T-cell (primary cell): Measurements from ENCODE around the gene CLCA1. TPM values are rescaled to one million over a fixed set of nuclear protein-coding genes. Genes with fewer than 3 reads are reported as not detected.

Source experiments
- ATAC-seq, 4 experiments: fragments of 200-7000 bp in 3 of 4; fragments of 150-1000 bp in 1 of 4; cut with Tn5 transposase; replicated peaks in 1 of 4; 1 replicate in 3 of 4; 2 replicates in 1 of 4; pipeline ENCODE4 v1.10.0; 2021; ENCODE audit warnings: moderate library complexity in 3 of 4, mild to moderate bottlenecking in 2 of 4, moderate number of reproducible peaks in 1 of 4
- CTCF ChIA-PET, 2 donors: fragments of 300-600 bp; sonication (Branson Sonifier 250); formaldehyde crosslinking; loops; one replicate each; lab custom pipeline; 2022; ENCODE audit warnings: antibody characterized with exemption in 2 of 2; lab: Charles Lee
- POLR2A ChIA-PET, 2 donors: fragments of 300-600 bp; sonication (Branson Sonifier 250); formaldehyde crosslinking; loops; one replicate each; lab custom pipeline; 2022; ENCODE audit warnings: antibody characterized with exemption in 2 of 2; lab: Charles Lee
- DNase-seq, 35 experiments: peaks; one replicate each; pipeline versions ENCODE4 v3.0.0 to v3.0.0-alpha.2; 2013 to 2023
- H3K27ac ChIP-seq: one replicate; pipeline ENCODE4 v1.5.1; 2013; ENCODE audit warnings: low read length
- H3K27me3 ChIP-seq, 2 experiments: replicated peaks in 1 of 2; 1 replicate in 1 of 2; 2 replicates in 1 of 2; pipeline versions ENCODE4 v1.6.1 to v1.7.0; 2013; ENCODE audit warnings: low read length in 1 of 2, mixed read lengths in 1 of 2; ENCODE audit not compliant: control insufficient read depth in 2 of 2, insufficient read depth in 2 of 2; ENCODE audit errors: extremely low read depth in 1 of 2
- H3K36me3 ChIP-seq, 2 donors: 1 replicate in 1 of 2; 2 replicates in 1 of 2; pipeline versions ENCODE4 v1.6.1 to v1.7.0; 2013; ENCODE audit warnings: low read length in 1 of 2; ENCODE audit not compliant: control insufficient read depth in 2 of 2, insufficient read depth in 1 of 2; ENCODE audit errors: extremely low read depth in 1 of 2
- H3K4me1 ChIP-seq, 2 experiments: 1 replicate in 1 of 2; 2 replicates in 1 of 2; pipeline versions ENCODE4 v1.6.1 to v1.7.0; 2013; ENCODE audit warnings: low read length in 2 of 2, mixed read lengths in 1 of 2; ENCODE audit not compliant: insufficient read depth in 2 of 2, control insufficient read depth in 1 of 2; ENCODE audit errors: extremely low read depth in 1 of 2
- H3K4me3 ChIP-seq, 2 donors: 1 replicate in 1 of 2; 2 replicates in 1 of 2; pipeline versions ENCODE4 v1.5.1 to v1.7.0; 2013; ENCODE audit warnings: mild to moderate bottlenecking in 2 of 2, low read length in 1 of 2, moderate library complexity in 1 of 2; ENCODE audit not compliant: control insufficient read depth in 1 of 2; ENCODE audit errors: extremely low read depth in 1 of 2
- H3K9me3 ChIP-seq: 2 replicates; pipeline ENCODE4 v1.7.0; 2013
- H3K27ac Mint-ChIP-seq, 2 donors: one replicate each; pipeline ENCODE4 v1.8.0; 2020 to 2021; ENCODE audit warnings: mild to moderate bottlenecking in 2 of 2, mixed read lengths in 2 of 2
- H3K27me3 Mint-ChIP-seq, 2 donors: one replicate each; pipeline ENCODE4 v1.8.0; 2021 to 2022; ENCODE audit warnings: mixed read lengths in 2 of 2
- H3K36me3 Mint-ChIP-seq: one replicate; pipeline ENCODE4 v1.8.0; 2021; ENCODE audit warnings: mixed read lengths
- H3K4me1 Mint-ChIP-seq, 3 donors: one replicate each; pipeline ENCODE4 v1.8.0; 2020 to 2022; ENCODE audit warnings: mixed read lengths in 3 of 3, mild to moderate bottlenecking in 1 of 3
- H3K4me3 Mint-ChIP-seq, 3 donors: one replicate each; pipeline ENCODE4 v1.8.0; 2020 to 2022; ENCODE audit warnings: mild to moderate bottlenecking in 3 of 3, mixed read lengths in 3 of 3, moderate library complexity in 3 of 3
- H3K9me3 Mint-ChIP-seq, 3 donors: one replicate each; pipeline ENCODE4 v1.8.0; 2020 to 2022; ENCODE audit warnings: mixed read lengths in 3 of 3
- WGBS: methylation state at CpG from one replicate; pipeline ENCODE4 v1.1.5; 2013; ENCODE audit warnings: missing lambda C conversion rate; ENCODE audit not compliant: insufficient coverage; 5-methylcytosine and 5-hydroxymethylcytosine counted together
- total RNA-seq, 35 experiments: library from RNA in 6 of 35; stranded (reverse) in 6 of 35; fragments of 120-200 nt in 1 of 35; gene quantifications; one replicate each; pipeline versions ENCODE4 v1.2.1 to v1.2.4 and lab custom pipeline; 2013 to 2026

Gene CLCA1
- total RNA-seq, 5 donors from 2014 or later (not counting 1 experiment from before 2014, with no cell fraction given) = 0.12 to 0.25 (median 0.23) TPM; not detected in 2

- WGBS = 100% methylated on average over 1 of the region's 3 CpGs
- no peaks in the 10 kb centered on the region for H3K36me3 Mint-ChIP-seq
- Histone ChIP-seq H3K27me3 (no peaks in the 10 kb centered on the region), H3K4me1 (no peaks in the 10 kb centered on the region), H3K9me3 (no peaks in the 10 kb centered on the region), H3K27ac (no peak overlapping the region), H3K4me3 (no peak overlapping the region), H3K36me3 (no peaks in the 10 kb centered on the region)
- no peak overlapping the region for H3K27ac Mint-ChIP-seq
- peaks cover 4% of the 10 kb centered on the region in 2 donors for H3K27me3 Mint-ChIP-seq
- no peaks in the 10 kb centered on the region for H3K9me3 Mint-ChIP-seq
- no peak overlapping the region for H3K4me3 Mint-ChIP-seq
- H3K4me1 Mint-ChIP-seq = no peaks in the 10 kb centered on the region
- POLR2A ChIA-PET = no interaction called here
- ATAC-seq = no peak
- DNase-seq = no peak
- CTCF ChIA-PET = no interaction called here
These were observed 15.1 kb upstream of the CLCA1 start for GRCh38 chr1:86453664-86454063.

- no peaks in the 10 kb centered on the region for H3K4me1 Mint-ChIP-seq
- CTCF ChIA-PET = interaction anchor here in 1 of 2 donors (0.6 kb wide), 1 partner anchor 263 kb away, joined by 3 read pairs; no protein-coding TSS in a partner anchor
- 60% methylated on average over 1 of the region's 5 CpGs for WGBS
- no peaks in the 10 kb centered on the region for H3K9me3 Mint-ChIP-seq
- Histone ChIP-seq H3K4me1 (no peaks in the 10 kb centered on the region), H3K27ac (no peak overlapping the region), H3K4me3 (no peak overlapping the region), H3K27me3 (no peaks in the 10 kb centered on the region), H3K9me3 (no peaks in the 10 kb centered on the region), H3K36me3 (no peaks in the 10 kb centered on the region)
- ATAC-seq (no peak), DNase-seq (no peak)
- H3K27me3 Mint-ChIP-seq = peaks cover 4% of the 10 kb centered on the region in 2 donors
- POLR2A ChIA-PET = interaction anchor here in 1 of 2 donors (0.7 kb wide), 1 partner anchor 371 kb away, joined by 5 read pairs; no protein-coding TSS in a partner anchor
- no peak overlapping the region for H3K27ac Mint-ChIP-seq
- no peak overlapping the region for H3K4me3 Mint-ChIP-seq
- H3K36me3 Mint-ChIP-seq = no peaks in the 10 kb centered on the region
These were observed 13.7 kb upstream of the CLCA1 start for GRCh38 chr1:86455073-86455472.

- no peaks in the 10 kb centered on the region for H3K4me1 Mint-ChIP-seq
These were observed 7.7 kb upstream of the CLCA1 start for GRCh38 chr1:86460998-86461397.

GRCh38 chr1:86461482-86461881, 7.2 kb upstream of the CLCA1 start:
- DNase-seq = no peak
- H3K36me3 ChIP-seq = no peaks in the 10 kb centered on the region
- H3K27ac Mint-ChIP-seq = no peak overlapping the region
- ChIA-PET POLR2A (interaction anchor here in 1 of 2 donors (0.5 kb wide), 1 partner anchor 576 kb away, joined by 3 read pairs; no protein-coding TSS in a partner anchor), CTCF (interaction anchor here (1.0 to 2.5 kb wide), 3 partner anchors 11 to 41 kb away, joined by 4 to 7 read pairs (median 6); no protein-coding TSS in a partner anchor)
- H3K27me3 Mint-ChIP-seq = peaks cover 4% of the 10 kb centered on the region in 2 donors
- H3K4me3 Mint-ChIP-seq = no peak overlapping the region
- no peak for ATAC-seq
- no peaks in the 10 kb centered on the region for H3K9me3 Mint-ChIP-seq
- no peaks in the 10 kb centered on the region for H3K4me1 Mint-ChIP-seq
- no peaks in the 10 kb centered on the region for H3K27me3 ChIP-seq
- H3K4me3 ChIP-seq = no peak overlapping the region
- no peaks in the 10 kb centered on the region for H3K36me3 Mint-ChIP-seq
- no peaks in the 10 kb centered on the region for H3K4me1 ChIP-seq
- H3K9me3 ChIP-seq = no peaks in the 10 kb centered on the region
- H3K27ac ChIP-seq = no peak overlapping the region
- WGBS = no CpG with 5 or more reads among the region's 3 CpGs

More at GRCh38 chr1:86460998-86461397, 7.7 kb upstream of the CLCA1 start:
- CTCF ChIA-PET = interaction anchor here (1.0 to 2.5 kb wide), 3 partner anchors 11 to 41 kb away, joined by 4 to 7 read pairs (median 6); no protein-coding TSS in a partner anchor
- Histone ChIP-seq H3K27ac (no peak overlapping the region), H3K9me3 (no peaks in the 10 kb centered on the region), H3K36me3 (no peaks in the 10 kb centered on the region), H3K27me3 (no peaks in the 10 kb centered on the region), H3K4me3 (no peak overlapping the region), H3K4me1 (no peaks in the 10 kb centered on the region)
- ATAC-seq (no peak), DNase-seq (no peak)
- POLR2A ChIA-PET = interaction anchor here in 1 of 2 donors (0.5 kb wide), 1 partner anchor 576 kb away, joined by 3 read pairs; no protein-coding TSS in a partner anchor
- Mint-ChIP-seq H3K27ac (no peak overlapping the region), H3K27me3 (peaks cover 4% of the 10 kb centered on the region in 2 donors), H3K9me3 (no peaks in the 10 kb centered on the region), H3K4me3 (no peak overlapping the region), H3K36me3 (no peaks in the 10 kb centered on the region)
- no CpG with 5 or more reads among the region's 1 CpG for WGBS

GRCh38 chr1:86464819-86465218, 3.9 kb upstream of the CLCA1 start:
- H3K27ac Mint-ChIP-seq = no peak overlapping the region
- WGBS = no CpG with 5 or more reads among the region's 1 CpG
- H3K4me3 Mint-ChIP-seq = no peak overlapping the region
- Histone ChIP-seq H3K9me3 (no peaks in the 10 kb centered on the region), H3K27me3 (peaks cover 0 to 4% of the 10 kb centered on the region in 2 experiments), H3K4me1 (no peaks in the 10 kb centered on the region), H3K36me3 (no peaks in the 10 kb centered on the region), H3K4me3 (no peak overlapping the region), H3K27ac (no peak overlapping the region)
- H3K27me3 Mint-ChIP-seq = peaks cover 0 to 1% of the 10 kb centered on the region in 2 donors
- ChIA-PET POLR2A (no interaction called here), CTCF (interaction anchor here (0.5 to 0.8 kb wide), 2 partner anchors 13 to 38 kb away, joined by 3 to 5 read pairs; no protein-coding TSS in a partner anchor)
- H3K4me1 Mint-ChIP-seq = peaks cover 0 to 3% (median 0%) of the 10 kb centered on the region in 3 donors
- H3K9me3 Mint-ChIP-seq = no peaks in the 10 kb centered on the region
- DNase-seq (no peak), ATAC-seq (no peak)
- H3K36me3 Mint-ChIP-seq = no peaks in the 10 kb centered on the region

GRCh38 chr1:86466109-86466844, 2.5 kb upstream of the CLCA1 start:
- no peak overlapping the region for H3K27ac Mint-ChIP-seq
- 75% methylated on average over 1 of the region's 2 CpGs for WGBS
- no peak overlapping the region for H3K27ac ChIP-seq
- ChIA-PET CTCF (no interaction called here), POLR2A (no interaction called here)
- ATAC-seq (no peak), DNase-seq (no peak)
- H3K4me3 ChIP-seq = no peak overlapping the region
- H3K4me3 Mint-ChIP-seq = no peak overlapping the region
- H3K9me3 Mint-ChIP-seq = no peaks in the 10 kb centered on the region
- H3K27me3 Mint-ChIP-seq = peaks cover 5 to 7% of the 10 kb centered on the region in 2 donors
- H3K36me3 Mint-ChIP-seq = no peaks in the 10 kb centered on the region
- H3K36me3 ChIP-seq = no peaks in the 10 kb centered on the region
- no peaks in the 10 kb centered on the region for H3K4me1 ChIP-seq
- peaks cover 0 to 4% of the 10 kb centered on the region in 2 experiments for H3K27me3 ChIP-seq
- H3K9me3 ChIP-seq = no peaks in the 10 kb centered on the region
- peaks cover 0 to 4% (median 0%) of the 10 kb centered on the region in 3 donors for H3K4me1 Mint-ChIP-seq
